Measurements from ENCODE around the gene TREML2.

TREML2 gene

GRCh38 chr6:41175084-41175483 lies 25.9 kb downstream of the TREML2 start:
- H3K4me3 ChIP-seq (ENCODE audit: low read depth, low read length, poor library complexity, severe bottlenecking), result no peak overlapping the region
- no peaks in the 10 kb centered on the region for H3F3A ChIP-seq (ENCODE audit: insufficient read depth, low read length)
- no peaks in the 10 kb centered on the region for H4K20me1 ChIP-seq (ENCODE audit: insufficient read depth, low read length)
- no peak overlapping the region for H2AFZ ChIP-seq (ENCODE audit: low read length)
- H3K4me1 ChIP-seq (ENCODE audit: insufficient read depth, low read length, severe bottlenecking), result no peaks in the 10 kb centered on the region
- no peaks in the 10 kb centered on the region for H3K79me2 ChIP-seq (ENCODE audit: insufficient read depth, low read length)
- no peak overlapping the region for H3K9ac ChIP-seq (ENCODE audit: low read length)
- H3K27me3 ChIP-seq (ENCODE audit: insufficient read depth, low read length), result 0 out of 2 replicates have a peak, but pooled peaks cover 3% of the 10 kb centered on the region
- H3K9me2 ChIP-seq (ENCODE audit: low read depth, low read length), result no peaks in the 10 kb centered on the region
- H3K27ac ChIP-seq (ENCODE audit: low read depth, low read length, poor library complexity, severe bottlenecking), result no peak overlapping the region
- no peaks in the 10 kb centered on the region for H3K9me3 ChIP-seq (ENCODE audit: low read length)
- H3K36me3 ChIP-seq (ENCODE audit: insufficient read depth, low read length), result no peaks in the 10 kb centered on the region
- H3K4me2 ChIP-seq (ENCODE audit: low read length), result no peak overlapping the region
- TF ChIP-seq EZH2 (IDR thresholded peaks at IDR 0.05; ENCODE audit: borderline replicate concordance, low read length), result no peak
- no peak for TF ChIP-seq CTCF (IDR thresholded peaks at IDR 0.05; ENCODE audit: low read length)

GRCh38 chr6:41174610-41175009 lies 26.3 kb downstream of the TREML2 start:
- no peaks in the 10 kb centered on the region for H3F3A ChIP-seq (ENCODE audit: insufficient read depth, low read length)
- H3K9me2 ChIP-seq (ENCODE audit: low read depth, low read length), result no peaks in the 10 kb centered on the region
- no peak overlapping the region for H3K27ac ChIP-seq (ENCODE audit: low read depth, low read length, poor library complexity, severe bottlenecking)
- H2AFZ ChIP-seq (ENCODE audit: low read length), result no peak overlapping the region
- no peaks in the 10 kb centered on the region for H3K9me3 ChIP-seq (ENCODE audit: low read length)
- TF ChIP-seq CTCF (IDR thresholded peaks at IDR 0.05; ENCODE audit: low read length), result no peak
- no peak for TF ChIP-seq EZH2 (IDR thresholded peaks at IDR 0.05; ENCODE audit: borderline replicate concordance, low read length)
- 0 out of 2 replicates have a peak, but pooled peaks cover 3% of the 10 kb centered on the region for H3K27me3 ChIP-seq (ENCODE audit: insufficient read depth, low read length)
- H3K4me3 ChIP-seq (ENCODE audit: low read depth, low read length, poor library complexity, severe bottlenecking), result no peak overlapping the region
- no peaks in the 10 kb centered on the region for H4K20me1 ChIP-seq (ENCODE audit: insufficient read depth, low read length)
- no peak overlapping the region for H3K4me2 ChIP-seq (ENCODE audit: low read length)
- H3K4me1 ChIP-seq (ENCODE audit: insufficient read depth, low read length, severe bottlenecking), result no peaks in the 10 kb centered on the region
- H3K9ac ChIP-seq (ENCODE audit: low read length), result no peak overlapping the region
- H3K79me2 ChIP-seq (ENCODE audit: insufficient read depth, low read length), result no peaks in the 10 kb centered on the region
- H3K36me3 ChIP-seq (ENCODE audit: insufficient read depth, low read length), result no peaks in the 10 kb centered on the region

GRCh38 chr6:41171908-41172307 lies 29.0 kb downstream of the TREML2 start:
- TF ChIP-seq EZH2 (IDR thresholded peaks at IDR 0.05; ENCODE audit: borderline replicate concordance, low read length) (no peak), CTCF (IDR thresholded peaks at IDR 0.05; ENCODE audit: low read length) (no peak)
- Histone ChIP-seq H3K4me1 (ENCODE audit: insufficient read depth, low read length, severe bottlenecking) (no peaks in the 10 kb centered on the region), H4K20me1 (ENCODE audit: insufficient read depth, low read length) (no peaks in the 10 kb centered on the region), H3K27ac (ENCODE audit: low read depth, low read length, poor library complexity, severe bottlenecking) (no peak overlapping the region), H3K4me2 (ENCODE audit: low read length) (no peak overlapping the region), H3K9ac (ENCODE audit: low read length) (no peak overlapping the region), H3K9me3 (ENCODE audit: low read length) (no peaks in the 10 kb centered on the region), H3K79me2 (ENCODE audit: insufficient read depth, low read length) (no peaks in the 10 kb centered on the region), H3K9me2 (ENCODE audit: low read depth, low read length) (no peaks in the 10 kb centered on the region), H3K27me3 (ENCODE audit: insufficient read depth, low read length) (0 out of 2 replicates have a peak, but pooled peaks cover 3% of the 10 kb centered on the region), H2AFZ (ENCODE audit: low read length) (no peak overlapping the region), H3K4me3 (ENCODE audit: low read depth, low read length, poor library complexity, severe bottlenecking) (no peak overlapping the region), H3K36me3 (ENCODE audit: insufficient read depth, low read length) (no peaks in the 10 kb centered on the region), H3F3A (ENCODE audit: insufficient read depth, low read length) (no peaks in the 10 kb centered on the region)
